LoVo (cell line): ENCODE results near the gene LUZP4.
"Not testable (repeated sequence)": the region's sequence is repeated elsewhere in the genome, so short reads cannot be mapped to it uniquely, and the experiment has no call there.

Source experiments
- DNase-seq: peaks from one replicate; pipeline ENCODE4 v3.0.0-alpha.2; 2016; ENCODE audit warnings: low spot score

LUZP4 gene

DNA sequence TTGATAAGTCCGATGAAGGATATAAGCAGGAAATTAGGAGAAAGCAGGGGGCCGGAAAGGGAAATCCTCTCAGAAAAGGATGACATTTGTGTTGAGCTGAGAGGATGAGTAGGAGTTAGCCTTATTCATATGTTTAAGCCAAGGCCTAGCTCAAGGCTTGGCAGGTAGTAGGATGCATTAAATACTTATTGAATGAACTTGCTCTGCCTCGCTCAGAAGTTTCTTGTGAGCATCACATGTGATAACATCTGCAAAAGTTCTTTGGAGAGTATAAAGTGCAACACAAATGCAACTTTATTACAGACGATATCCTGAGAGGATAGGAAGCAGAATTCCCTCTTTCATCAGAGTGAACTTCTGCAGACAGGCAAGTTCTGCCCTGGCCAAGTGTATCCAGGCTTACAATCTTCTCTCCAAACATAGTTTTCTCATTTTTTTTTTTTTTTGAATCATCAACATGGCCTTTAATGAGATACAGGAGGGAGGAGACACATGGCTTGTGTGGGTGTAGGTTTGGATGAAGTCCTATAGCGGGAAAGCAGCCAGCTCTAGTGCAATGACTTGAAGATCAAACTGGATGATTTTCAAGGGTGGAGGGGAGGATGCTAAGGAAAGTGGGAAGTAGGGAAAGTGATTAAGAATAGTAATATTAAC, 48.1 kb downstream of the LUZP4 start:
- DNase-seq, result no peak

DNA sequence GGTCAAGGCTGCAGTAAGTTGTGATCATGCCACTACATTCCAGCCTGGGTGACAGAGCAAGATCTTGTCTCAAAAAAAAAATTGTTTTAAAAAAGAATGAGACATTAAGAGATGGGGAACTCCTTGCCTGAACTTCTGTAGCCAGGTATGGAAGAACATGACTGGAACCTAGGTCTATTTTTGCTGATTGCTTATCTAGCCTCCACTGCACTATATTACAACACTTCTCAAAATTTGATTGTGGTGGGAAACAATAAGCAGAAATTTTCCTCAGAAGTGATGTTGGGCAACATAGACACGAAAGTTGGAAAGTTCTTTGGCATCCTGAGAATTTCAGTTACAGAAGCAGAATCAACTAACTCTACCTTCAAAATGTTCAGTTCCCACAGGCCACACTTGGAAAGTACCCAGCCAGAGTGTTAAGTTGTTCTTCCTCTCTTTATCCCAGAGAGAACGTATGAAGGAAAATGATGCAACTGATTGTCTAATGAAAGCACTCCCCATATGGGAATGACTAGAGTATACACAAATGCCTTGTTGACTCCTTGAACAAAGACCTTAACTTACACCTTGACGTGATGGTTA, 50.0 kb downstream of the LUZP4 start:
- DNase-seq, result no peak

DNA sequence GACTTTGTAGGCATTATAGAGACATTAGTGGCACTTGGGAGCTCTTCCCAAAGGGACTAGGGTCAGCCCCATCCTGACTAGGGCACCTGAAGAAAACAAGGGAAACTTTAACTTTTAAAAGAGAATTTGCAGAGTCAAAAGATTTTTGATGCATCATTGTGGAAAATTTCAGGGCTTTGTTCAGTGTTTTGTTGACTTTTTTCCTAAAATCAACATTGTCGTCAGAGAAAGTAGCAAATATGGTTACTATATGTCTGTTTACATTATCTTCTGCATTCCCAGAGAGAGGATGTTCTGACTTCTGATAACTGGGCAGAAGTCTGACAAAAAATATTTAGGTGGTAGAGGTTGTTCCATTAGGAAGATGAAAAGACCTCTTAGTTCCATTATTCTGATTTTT, 51.9 kb downstream of the LUZP4 start:
- DNase-seq, result no peak

GRCh38 chrX:115344885-115345614, 55.5 kb downstream of the LUZP4 start:
- peak; percentile 35 for DNase-seq

- no peak for DNase-seq
Observed at GRCh38 chrX:115345615-115346014, 56.1 kb downstream of the LUZP4 start.

- not testable (repeated sequence) for DNase-seq
Observed at GRCh38 chrX:115346738-115347137, 57.2 kb downstream of the LUZP4 start.

DNA sequence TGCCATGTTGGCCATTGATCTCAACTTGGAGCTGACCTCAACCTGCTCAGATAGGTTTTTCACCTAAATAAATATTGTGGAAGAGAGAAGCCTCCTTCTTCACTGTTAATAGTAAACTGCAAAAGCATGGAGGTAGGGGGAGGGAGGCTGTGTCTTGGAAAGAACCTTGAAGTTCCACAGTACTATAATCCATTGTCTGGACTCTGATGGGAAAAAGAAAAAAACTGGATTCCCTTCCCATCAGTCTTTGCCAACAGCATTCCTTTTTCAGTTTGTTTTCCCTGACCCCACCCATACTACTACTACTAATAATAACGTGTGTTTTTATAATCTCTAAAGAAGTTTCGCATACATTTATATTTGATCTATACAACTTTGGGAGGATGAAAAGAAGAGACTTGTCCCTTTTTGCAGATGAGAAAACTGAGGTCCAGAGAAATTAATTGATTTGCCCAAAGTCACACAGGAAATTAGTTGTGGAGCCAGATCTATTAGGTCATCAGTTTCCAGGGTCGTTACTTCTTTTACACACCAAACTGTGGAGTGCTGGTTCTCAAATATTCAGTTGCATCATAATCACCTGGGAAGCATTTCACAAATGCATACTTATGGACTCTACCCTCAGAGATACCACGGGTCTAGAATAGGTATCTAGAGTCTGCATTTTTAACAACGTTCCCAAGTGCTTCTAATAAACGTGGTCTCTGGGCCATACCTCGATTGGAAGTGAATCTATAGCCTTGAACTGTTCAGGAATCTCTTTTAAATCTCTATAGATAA, 59.1 kb downstream of the LUZP4 start:
- no peak for DNase-seq

- no peak for DNase-seq
Observed at GRCh38 chrX:115350711-115351381, 61.3 kb downstream of the LUZP4 start.

DNA sequence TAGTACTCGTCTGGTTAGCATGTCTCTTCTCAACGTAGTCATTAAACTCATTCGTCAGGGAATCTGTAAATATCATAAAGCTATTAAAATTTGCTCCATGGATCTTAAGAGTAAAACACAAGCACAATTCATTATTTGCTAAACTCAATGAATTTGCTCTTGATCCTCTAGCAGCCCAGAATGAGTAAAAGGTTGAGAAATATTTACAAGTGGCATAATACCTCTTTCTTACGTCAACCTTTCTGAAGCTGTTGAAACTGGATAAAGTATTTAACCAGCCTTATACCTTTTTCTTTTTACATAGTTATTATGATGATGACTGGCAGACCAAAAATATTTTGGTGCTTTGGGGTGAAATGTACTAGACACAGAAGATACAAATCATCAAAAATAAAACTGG, 66.9 kb downstream of the LUZP4 start:
- DNase-seq, result no peak
